Measurements from ENCODE around the gene MAGEB3. TPM values are rescaled to one million over a fixed set of nuclear protein-coding genes. Genes with fewer than 3 reads are reported as not detected.

The MAGEB3 gene
- total and polyA plus RNA-seq, 9 of the 15 experiments (the other 6 are each of a cell fraction or from before 2014, with no cell fraction given) = 0.07 to 0.11 TPM; not detected in 7

DNA sequence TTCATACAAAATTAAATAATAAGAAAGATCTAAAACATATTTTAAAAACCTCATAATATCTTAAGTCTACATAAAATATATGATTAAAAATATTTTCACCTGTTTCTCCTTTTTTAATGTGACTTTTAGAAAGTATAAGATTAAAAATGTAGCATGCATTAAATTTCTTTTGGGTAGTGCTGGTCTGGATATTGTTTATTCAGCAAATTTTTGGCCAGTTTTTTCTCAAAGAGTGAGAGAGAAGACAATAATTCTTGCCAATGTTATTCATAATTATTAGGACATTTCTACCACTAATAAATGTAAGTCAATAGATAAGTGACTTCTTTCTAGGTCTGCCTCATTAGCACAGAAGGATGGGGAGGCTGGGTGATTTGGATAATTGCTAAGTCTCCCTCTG is 30.6 kb downstream of the MAGEB3 start:
- intact Hi-C loops (cut with micrococcal nuclease) = no loop called here
- TF ChIP-seq, protein P1, sequence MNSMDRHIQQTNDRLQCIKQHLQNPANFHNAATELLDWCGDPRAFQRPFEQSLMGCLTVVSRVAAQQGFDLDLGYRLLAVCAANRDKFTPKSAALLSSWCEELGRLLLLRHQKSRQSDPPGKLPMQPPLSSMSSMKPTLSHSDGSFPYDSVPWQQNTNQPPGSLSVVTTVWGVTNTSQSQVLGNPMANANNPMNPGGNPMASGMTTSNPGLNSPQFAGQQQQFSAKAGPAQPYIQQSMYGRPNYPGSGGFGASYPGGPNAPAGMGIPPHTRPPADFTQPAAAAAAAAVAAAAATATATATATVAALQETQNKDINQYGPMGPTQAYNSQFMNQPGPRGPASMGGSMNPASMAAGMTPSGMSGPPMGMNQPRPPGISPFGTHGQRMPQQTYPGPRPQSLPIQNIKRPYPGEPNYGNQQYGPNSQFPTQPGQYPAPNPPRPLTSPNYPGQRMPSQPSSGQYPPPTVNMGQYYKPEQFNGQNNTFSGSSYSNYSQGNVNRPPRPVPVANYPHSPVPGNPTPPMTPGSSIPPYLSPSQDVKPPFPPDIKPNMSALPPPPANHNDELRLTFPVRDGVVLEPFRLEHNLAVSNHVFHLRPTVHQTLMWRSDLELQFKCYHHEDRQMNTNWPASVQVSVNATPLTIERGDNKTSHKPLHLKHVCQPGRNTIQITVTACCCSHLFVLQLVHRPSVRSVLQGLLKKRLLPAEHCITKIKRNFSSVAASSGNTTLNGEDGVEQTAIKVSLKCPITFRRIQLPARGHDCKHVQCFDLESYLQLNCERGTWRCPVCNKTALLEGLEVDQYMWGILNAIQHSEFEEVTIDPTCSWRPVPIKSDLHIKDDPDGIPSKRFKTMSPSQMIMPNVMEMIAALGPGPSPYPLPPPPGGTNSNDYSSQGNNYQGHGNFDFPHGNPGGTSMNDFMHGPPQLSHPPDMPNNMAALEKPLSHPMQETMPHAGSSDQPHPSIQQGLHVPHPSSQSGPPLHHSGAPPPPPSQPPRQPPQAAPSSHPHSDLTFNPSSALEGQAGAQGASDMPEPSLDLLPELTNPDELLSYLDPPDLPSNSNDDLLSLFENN (IDR thresholded peaks at IDR 0.05; ENCODE audit: low read depth in 2 of 2, low read length in 2 of 2) = no peak
- TF ChIP-seq ARHGAP35 (IDR thresholded peaks at IDR 0.05; ENCODE audit: partially characterized antibody) (no peak), MAFF (IDR thresholded peaks at IDR 0.05; ENCODE audit: low read length) (peak; percentile 38), STAT5A (IDR thresholded peaks at IDR 0.05; ENCODE audit: borderline replicate concordance, low read length) (no peak), MAFK (IDR thresholded peaks at IDR 0.05; ENCODE audit: low read length) (peak; percentile 19; the same call in 1 of the 2 replicates), NR1H2 (CRISPR knock-in tag; IDR thresholded peaks at IDR 0.05) (no peak), C11orf30 (IDR thresholded peaks at IDR 0.05; ENCODE audit: low read depth) (peak; percentile 29; the same call in 1 of the 2 replicates), ATF7 (IDR thresholded peaks at IDR 0.05) (no peak), ZNF316 (IDR thresholded peaks at IDR 0.05) (peak; percentile 60), MAFG (tag; conservative IDR thresholded peaks at IDR 0.05) (peak; percentile 42; the same call in 1 of the 2 replicates), ARNT (IDR thresholded peaks at IDR 0.05) (no peak), SMARCA4 (IDR thresholded peaks at IDR 0.05) (no peak)
- FAIRE-seq (no peak), DNase-seq (ENCODE audit: extremely low read depth in 1 of 4, low spot score in 3 of 4) (no peak), ATAC-seq (no peak)
- no peaks in the 10 kb centered on the region for H3K36me3 ChIP-seq (ENCODE audit: control insufficient read depth, insufficient read depth, low read length)
- no peak overlapping the region for H3K4me3 ChIP-seq
- H2AFZ ChIP-seq (ENCODE audit: low read depth, low read length) = no peak overlapping the region
- ChIA-PET POLR2A (no interaction called here), CTCF (ENCODE audit: low intra/inter-chr PET ratio) (no interaction called here)
- no peaks in the 10 kb centered on the region for H4K20me1 ChIP-seq (replicated peaks; ENCODE audit: control insufficient read depth, insufficient read depth, low read length)
- no peaks in the 10 kb centered on the region for H3K9me1 ChIP-seq (ENCODE audit: control insufficient read depth, insufficient read depth, low read length)
- no peaks in the 10 kb centered on the region for H3K79me2 ChIP-seq (ENCODE audit: control insufficient read depth, insufficient read depth, low read length)
- H3K27me3 ChIP-seq (ENCODE audit: control insufficient read depth in 2 of 2, insufficient read depth in 2 of 2, low read length in 2 of 2) = no peaks in the 10 kb centered on the region
- no peaks in the 10 kb centered on the region for H3K4me1 ChIP-seq (replicated peaks in 1 of 2; ENCODE audit: control insufficient read depth in 2 of 2, insufficient read depth in 2 of 2, low read length in 2 of 2)
- H3K9me3 ChIP-seq (replicated peaks; ENCODE audit: control insufficient read depth, insufficient read depth, low read depth, low read length) = no peaks in the 10 kb centered on the region
- no peak overlapping the region for H3K9ac ChIP-seq (ENCODE audit: insufficient read depth in 1 of 2, low read depth in 2 of 2, low read length in 2 of 2)
- no peak overlapping the region for H3K4me2 ChIP-seq (ENCODE audit: insufficient read depth, low read length)
- BruUV-seq (replicated peaks) = no TSS peak
- in situ Hi-C loops (cut with MboI) = no loop called here
- no peak overlapping the region for H3K27ac ChIP-seq (ENCODE audit: extremely low read depth, low read depth, low read length)
